Vagina (tissue), 2 donors: ENCODE results near the gene POLD1.

Experiments
- POLR2A ChIP-seq, 2 donors: fragments of 450-650 bp; IDR thresholded peaks; one replicate each; pipeline ENCODE4 v1.6.1; 2017; ENCODE audit warnings: antibody characterized with exemption in 2 of 2, mild to moderate bottlenecking in 2 of 2, moderate library complexity in 2 of 2
- TF ChIP-seq, protein P1 (sequence below), 3 experiments: fragments of 450-650 bp in 2 of 3; fragments of 200-600 bp in 1 of 3; sonication (generic) in 1 of 3; IDR thresholded peaks; one replicate each; pipeline ENCODE4 v1.5.1; 2017 to 2019; ENCODE audit warnings: antibody characterized with exemption in 3 of 3, mild to moderate bottlenecking in 2 of 3, moderate library complexity in 2 of 3

DNA sequence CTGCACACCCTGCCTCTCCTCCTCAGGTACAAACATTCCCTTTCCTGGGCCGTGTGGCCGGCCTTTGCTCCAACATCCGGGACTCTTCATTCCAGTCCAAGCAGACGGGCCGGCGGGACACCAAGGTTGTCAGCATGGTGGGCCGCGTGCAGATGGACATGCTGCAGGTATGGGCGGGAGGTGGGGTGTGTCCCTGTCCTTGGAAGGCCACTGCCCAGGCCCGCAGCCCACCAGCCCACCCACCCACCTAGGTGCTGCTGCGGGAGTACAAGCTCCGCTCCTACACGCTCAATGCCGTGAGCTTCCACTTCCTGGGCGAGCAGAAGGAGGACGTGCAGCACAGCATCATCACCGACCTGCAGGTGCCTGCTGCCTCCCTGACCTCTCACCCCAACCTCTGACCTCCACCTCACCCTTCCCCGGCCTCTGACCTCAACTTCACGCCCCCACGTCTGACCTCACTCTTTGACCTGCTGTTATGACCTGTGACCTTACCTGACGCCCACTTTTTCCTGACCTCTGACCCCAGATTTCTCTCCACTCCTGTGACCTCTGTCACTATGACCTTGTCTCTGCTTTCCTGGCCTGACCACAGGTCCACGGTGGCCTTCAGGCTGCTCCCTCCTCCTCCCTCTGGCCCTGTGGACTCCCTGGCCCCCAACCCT is 22.1 kb downstream of the POLD1 start:
- TF ChIP-seq, protein P1, sequence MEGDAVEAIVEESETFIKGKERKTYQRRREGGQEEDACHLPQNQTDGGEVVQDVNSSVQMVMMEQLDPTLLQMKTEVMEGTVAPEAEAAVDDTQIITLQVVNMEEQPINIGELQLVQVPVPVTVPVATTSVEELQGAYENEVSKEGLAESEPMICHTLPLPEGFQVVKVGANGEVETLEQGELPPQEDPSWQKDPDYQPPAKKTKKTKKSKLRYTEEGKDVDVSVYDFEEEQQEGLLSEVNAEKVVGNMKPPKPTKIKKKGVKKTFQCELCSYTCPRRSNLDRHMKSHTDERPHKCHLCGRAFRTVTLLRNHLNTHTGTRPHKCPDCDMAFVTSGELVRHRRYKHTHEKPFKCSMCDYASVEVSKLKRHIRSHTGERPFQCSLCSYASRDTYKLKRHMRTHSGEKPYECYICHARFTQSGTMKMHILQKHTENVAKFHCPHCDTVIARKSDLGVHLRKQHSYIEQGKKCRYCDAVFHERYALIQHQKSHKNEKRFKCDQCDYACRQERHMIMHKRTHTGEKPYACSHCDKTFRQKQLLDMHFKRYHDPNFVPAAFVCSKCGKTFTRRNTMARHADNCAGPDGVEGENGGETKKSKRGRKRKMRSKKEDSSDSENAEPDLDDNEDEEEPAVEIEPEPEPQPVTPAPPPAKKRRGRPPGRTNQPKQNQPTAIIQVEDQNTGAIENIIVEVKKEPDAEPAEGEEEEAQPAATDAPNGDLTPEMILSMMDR (IDR thresholded peaks at IDR 0.05), result no peak
- TF ChIP-seq POLR2A (IDR thresholded peaks at IDR 0.05), result no peak
